ENCODE measurements around the gene VIM. TPM values are rescaled to one million over a fixed set of nuclear protein-coding genes. Genes with fewer than 3 reads are reported as not detected.

Gene VIM
- total and polyA plus RNA-seq, 2 donors from 2014 or later, result 403 to 1,044 TPM

- H3K27me3 ChIP-seq (ENCODE audit: control insufficient read depth, insufficient read depth, low read length), result no peaks in the 10 kb centered on the region
- peak overlapping the region; percentile 78 to 91 (median 82) for H3K4me3 ChIP-seq (ENCODE audit: low read length in 3 of 3)
- DNase-seq (peak; percentile 92 to 97 (median 94)), FAIRE-seq (no peak)
- intact Hi-C loops (cut with DNase I), result no loop called here
- H3K9me3 ChIP-seq (ENCODE audit: control insufficient read depth in 2 of 3, insufficient read depth in 1 of 3, low read length in 3 of 3), result no peaks in the 10 kb centered on the region
- peak overlapping the region; percentile 96 to 98 for H3K27ac ChIP-seq (ENCODE audit: low read depth in 2 of 2, low read length in 2 of 2)
- H3K36me3 ChIP-seq (ENCODE audit: control insufficient read depth in 2 of 3, insufficient read depth in 3 of 3, low read length in 3 of 3), result peaks cover 0 to 14% (median 4%) of the 10 kb centered on the region in 3 donors
- peak overlapping the region; percentile 63 to 83 (median 74) for H3K9ac ChIP-seq (ENCODE audit: low read length in 3 of 3)
- no peak for TF ChIP-seq CTCF (IDR thresholded peaks at IDR 0.05; ENCODE audit: borderline replicate concordance, extremely low read depth, insufficient read depth)
- peaks cover 0 to 12% (median 0%) of the 10 kb centered on the region in 3 donors for H3K4me1 ChIP-seq (ENCODE audit: control insufficient read depth in 2 of 3, insufficient read depth in 2 of 3, low read depth in 1 of 3, low read length in 3 of 3)
Observed at GRCh38 chr10:17229016-17229716, 1.1 kb downstream of the VIM start.

DNA sequence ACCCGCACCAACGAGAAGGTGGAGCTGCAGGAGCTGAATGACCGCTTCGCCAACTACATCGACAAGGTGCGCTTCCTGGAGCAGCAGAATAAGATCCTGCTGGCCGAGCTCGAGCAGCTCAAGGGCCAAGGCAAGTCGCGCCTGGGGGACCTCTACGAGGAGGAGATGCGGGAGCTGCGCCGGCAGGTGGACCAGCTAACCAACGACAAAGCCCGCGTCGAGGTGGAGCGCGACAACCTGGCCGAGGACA, 1.6 kb downstream of the VIM start:
- intact Hi-C loops (cut with DNase I), result no loop called here

DNA sequence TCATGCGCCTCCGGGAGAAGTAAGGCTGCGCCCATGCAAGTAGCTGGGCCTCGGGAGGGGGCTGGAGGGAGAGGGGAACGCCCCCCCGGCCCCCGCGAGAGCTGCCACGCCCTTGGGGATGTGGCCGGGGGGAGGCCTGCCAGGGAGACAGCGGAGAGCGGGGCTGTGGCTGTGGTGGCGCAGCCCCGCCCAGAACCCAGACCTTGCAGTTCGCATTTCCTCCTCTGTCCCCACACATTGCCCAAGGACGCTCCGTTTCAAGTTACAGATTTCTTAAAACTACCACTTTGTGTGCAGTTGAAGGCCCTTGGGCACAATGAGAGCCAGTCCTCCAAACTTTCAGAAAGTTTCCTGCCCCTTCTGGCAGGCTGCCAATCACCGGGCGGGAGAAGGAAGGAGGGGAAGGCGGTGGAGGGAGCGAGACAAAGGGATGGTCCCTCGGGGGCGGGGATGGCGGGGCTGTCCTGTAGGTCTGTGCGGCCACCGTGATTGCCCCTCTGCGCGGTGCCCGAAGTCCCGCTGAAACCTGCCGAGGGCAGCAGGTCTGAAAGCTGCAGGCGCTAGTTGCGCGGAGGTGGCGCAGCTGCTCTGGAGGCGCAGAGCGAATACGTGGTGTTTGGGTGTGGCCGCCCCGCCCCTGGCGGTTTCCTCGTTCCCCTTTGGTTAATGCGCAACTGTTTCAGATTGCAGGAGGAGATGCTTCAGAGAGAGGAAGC, 2.1 kb downstream of the VIM start:
- intact Hi-C loops (cut with DNase I), result no loop called here
- Histone ChIP-seq H3K9me3 (ENCODE audit: control insufficient read depth in 2 of 3, insufficient read depth in 1 of 3, low read length in 3 of 3) (no peaks in the 10 kb centered on the region), H3K9ac (ENCODE audit: low read length in 3 of 3) (peak overlapping the region; percentile 63 to 83 (median 74)), H3K27me3 (ENCODE audit: control insufficient read depth, insufficient read depth, low read length) (no peaks in the 10 kb centered on the region), H3K27ac (ENCODE audit: low read depth in 2 of 2, low read length in 2 of 2) (peak overlapping the region; percentile 94), H3K4me3 (ENCODE audit: low read length in 3 of 3) (peak overlapping the region; percentile 78 to 91 (median 82)), H3K4me1 (ENCODE audit: control insufficient read depth in 2 of 3, insufficient read depth in 2 of 3, low read depth in 1 of 3, low read length in 3 of 3) (peaks cover 0 to 12% (median 0%) of the 10 kb centered on the region in 3 donors), H3K36me3 (ENCODE audit: control insufficient read depth in 2 of 3, insufficient read depth in 3 of 3, low read length in 3 of 3) (peaks cover 0 to 23% (median 14%) of the 10 kb centered on the region in 3 donors)
- FAIRE-seq, result no peak
- no peak for TF ChIP-seq CTCF (IDR thresholded peaks at IDR 0.05; ENCODE audit: borderline replicate concordance, extremely low read depth, insufficient read depth)
- peak; percentile 84 to 96 (median 91) for DNase-seq

More for the DNA sequence above, 1.6 kb downstream of the VIM start:
- TF ChIP-seq CTCF (IDR thresholded peaks at IDR 0.05; ENCODE audit: borderline replicate concordance, extremely low read depth, insufficient read depth), result peak; percentile 1
- peak overlapping the region; percentile 63 to 83 (median 74) for H3K9ac ChIP-seq (ENCODE audit: low read length in 3 of 3)
- peak overlapping the region; percentile 94 for H3K27ac ChIP-seq (ENCODE audit: low read depth in 2 of 2, low read length in 2 of 2)
- H3K9me3 ChIP-seq (ENCODE audit: control insufficient read depth in 2 of 3, insufficient read depth in 1 of 3, low read length in 3 of 3), result no peaks in the 10 kb centered on the region
- peaks cover 0 to 12% (median 0%) of the 10 kb centered on the region in 3 donors for H3K4me1 ChIP-seq (ENCODE audit: control insufficient read depth in 2 of 3, insufficient read depth in 2 of 3, low read depth in 1 of 3, low read length in 3 of 3)
- FAIRE-seq (no peak), DNase-seq (peak in 1 of 5 donors; percentile 56)
- no peaks in the 10 kb centered on the region for H3K27me3 ChIP-seq (ENCODE audit: control insufficient read depth, insufficient read depth, low read length)
- peaks cover 0 to 18% (median 9%) of the 10 kb centered on the region in 3 donors for H3K36me3 ChIP-seq (ENCODE audit: control insufficient read depth in 2 of 3, insufficient read depth in 3 of 3, low read length in 3 of 3)
- H3K4me3 ChIP-seq (ENCODE audit: low read length in 3 of 3), result peak overlapping the region; percentile 78 to 91 (median 82)
